ENCODE data around the gene RNF220.

DNA sequence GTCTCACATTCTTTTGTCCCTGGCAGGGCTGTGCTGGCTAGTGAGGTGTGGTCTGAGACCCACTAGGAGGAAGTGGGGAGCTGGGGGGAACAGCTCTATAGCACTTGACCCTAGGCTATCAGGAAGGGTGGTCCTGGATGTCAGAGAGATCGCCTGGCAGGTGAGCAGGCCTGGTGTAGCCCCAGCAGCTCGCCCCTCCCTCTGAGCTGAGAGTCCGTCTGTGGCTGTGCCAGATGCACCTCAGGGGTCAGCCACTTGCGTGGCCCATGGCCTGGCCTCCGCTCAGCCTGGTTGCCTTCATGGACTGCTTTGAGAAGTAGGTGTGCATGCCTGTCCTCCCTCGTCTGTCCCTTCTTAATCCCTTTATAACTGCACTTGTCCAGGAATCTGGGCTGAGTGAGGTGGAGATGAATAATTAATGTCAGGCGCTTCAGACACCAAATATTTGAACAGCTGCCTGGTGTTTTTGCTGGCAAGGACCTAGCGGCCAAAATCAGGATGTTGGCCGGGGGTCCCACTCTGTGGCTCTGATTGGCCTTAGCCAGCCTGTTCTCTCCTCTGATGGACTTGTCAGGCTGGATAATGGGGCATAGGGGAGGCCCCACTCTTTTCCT lies 238.8 kb downstream of the RNF220 start:
- TF ChIP-seq, protein P1, sequence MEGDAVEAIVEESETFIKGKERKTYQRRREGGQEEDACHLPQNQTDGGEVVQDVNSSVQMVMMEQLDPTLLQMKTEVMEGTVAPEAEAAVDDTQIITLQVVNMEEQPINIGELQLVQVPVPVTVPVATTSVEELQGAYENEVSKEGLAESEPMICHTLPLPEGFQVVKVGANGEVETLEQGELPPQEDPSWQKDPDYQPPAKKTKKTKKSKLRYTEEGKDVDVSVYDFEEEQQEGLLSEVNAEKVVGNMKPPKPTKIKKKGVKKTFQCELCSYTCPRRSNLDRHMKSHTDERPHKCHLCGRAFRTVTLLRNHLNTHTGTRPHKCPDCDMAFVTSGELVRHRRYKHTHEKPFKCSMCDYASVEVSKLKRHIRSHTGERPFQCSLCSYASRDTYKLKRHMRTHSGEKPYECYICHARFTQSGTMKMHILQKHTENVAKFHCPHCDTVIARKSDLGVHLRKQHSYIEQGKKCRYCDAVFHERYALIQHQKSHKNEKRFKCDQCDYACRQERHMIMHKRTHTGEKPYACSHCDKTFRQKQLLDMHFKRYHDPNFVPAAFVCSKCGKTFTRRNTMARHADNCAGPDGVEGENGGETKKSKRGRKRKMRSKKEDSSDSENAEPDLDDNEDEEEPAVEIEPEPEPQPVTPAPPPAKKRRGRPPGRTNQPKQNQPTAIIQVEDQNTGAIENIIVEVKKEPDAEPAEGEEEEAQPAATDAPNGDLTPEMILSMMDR (IDR thresholded peaks at IDR 0.05), result no peak
- TF ChIP-seq POLR2A (IDR thresholded peaks at IDR 0.05) (no peak), POLR2AphosphoS5 (IDR thresholded peaks at IDR 0.05) (no peak)
